Caco-2 (cell line): Measurements from ENCODE around the gene POLR2L. TPM values are rescaled to one million over a fixed set of nuclear protein-coding genes. Genes with fewer than 3 reads are reported as not detected.

Source experiments
- BruUV-seq: library from RNA; stranded (reverse); fragments of 400-500 nt; replicated peaks from 2 replicates; lab custom pipeline; 2021; lab: Mats Ljungman, UMichigan
- CTCF ChIA-PET: fragments of 300-600 bp; sonication (Branson Sonifier 250); formaldehyde crosslinking; loops from one replicate; lab custom pipeline; 2022; ENCODE audit warnings: antibody characterized with exemption; lab: Charles Lee
- POLR2A ChIA-PET: fragments of 300-600 bp; sonication (Branson Sonifier 250); formaldehyde crosslinking; loops from one replicate; lab custom pipeline; 2022; ENCODE audit warnings: antibody characterized with exemption; lab: Charles Lee
- DNase-seq, 2 experiments: peaks; one replicate each; pipeline versions ENCODE4 v3.0.0 to v3.0.0-alpha.2; 2020 to 2022
- H3K27me3 ChIP-seq: replicated peaks from 2 replicates; pipeline ENCODE4 v1.6.0; 2011; ENCODE audit warnings: low read length; ENCODE audit not compliant: control insufficient read depth, insufficient read depth
- H3K36me3 ChIP-seq: 2 replicates; pipeline ENCODE4 v1.5.1; 2011; ENCODE audit warnings: low read length; ENCODE audit not compliant: control insufficient read depth, insufficient read depth
- H3K4me1 ChIP-seq: fragments of 250-450 bp; sonication (Bioruptor Pico); 2 replicates; pipeline ENCODE4 v1.5.1; 2020; ENCODE audit warnings: mild to moderate bottlenecking
- H3K4me3 ChIP-seq: 2 replicates; pipeline ENCODE4 v1.5.1; 2011; ENCODE audit warnings: low read depth, mild to moderate bottlenecking, control low read depth, low read length
- H3K9me3 ChIP-seq: fragments of 250-450 bp; sonication (Bioruptor Pico); 2 replicates; pipeline ENCODE4 v1.5.1; 2020; ENCODE audit warnings: mild to moderate bottlenecking, moderate library complexity
- H3K27ac Mint-ChIP-seq: one replicate; pipeline ENCODE4 v1.8.0; 2022; ENCODE audit warnings: mixed read lengths; ENCODE audit not compliant: unreplicated experiment
- H3K27me3 Mint-ChIP-seq: one replicate; pipeline ENCODE4 v1.8.0; 2022; ENCODE audit warnings: mixed read lengths; ENCODE audit not compliant: insufficient read depth, unreplicated experiment
- H3K36me3 Mint-ChIP-seq: one replicate; pipeline ENCODE4 v1.8.0; 2022; ENCODE audit warnings: mild to moderate bottlenecking, mixed read lengths; ENCODE audit not compliant: insufficient read depth, unreplicated experiment
- H3K4me1 Mint-ChIP-seq: one replicate; pipeline ENCODE4 v1.8.0; 2022; ENCODE audit warnings: low read depth, mixed read lengths; ENCODE audit not compliant: unreplicated experiment
- H3K4me3 Mint-ChIP-seq: one replicate; pipeline ENCODE4 v1.8.0; 2022; ENCODE audit warnings: mild to moderate bottlenecking, moderate library complexity, mixed read lengths; ENCODE audit not compliant: unreplicated experiment
- H3K9me3 Mint-ChIP-seq: one replicate; pipeline ENCODE4 v1.8.0; 2022; ENCODE audit warnings: mixed read lengths; ENCODE audit not compliant: unreplicated experiment
- intact Hi-C: fragments of 100-400 bp; cut with micrococcal nuclease; formaldehyde crosslinking; loops from one replicate; pipeline ENCODE4 v1.10.0; 2022; ENCODE audit not compliant: unreplicated experiment
- total RNA-seq: library from RNA; stranded (reverse); gene quantifications from 2 replicates; pipeline ENCODE4 v1.2.3, GENCODE V29; 2022
- TF ChIP-seq, protein P1 (sequence below), 2 experiments: fragments of 200-600 bp in 1 of 2; IDR thresholded peaks; 1 replicate in 1 of 2; 2 replicates in 1 of 2; pipeline versions ENCODE4 v1.5.1 to v1.8.0; 2011 to 2022; ENCODE audit warnings: antibody characterized with exemption in 1 of 2, control low read depth in 1 of 2, inconsistent platforms in 1 of 2, low read depth in 1 of 2, low read length in 1 of 2, mild to moderate bottlenecking in 1 of 2, moderate library complexity in 1 of 2; ENCODE audit not compliant: insufficient read depth in 1 of 2, severe bottlenecking in 1 of 2, unreplicated experiment in 1 of 2

POLR2L gene
- total RNA-seq, 1 experiment from 2014 or later: 139 TPM

DNA sequence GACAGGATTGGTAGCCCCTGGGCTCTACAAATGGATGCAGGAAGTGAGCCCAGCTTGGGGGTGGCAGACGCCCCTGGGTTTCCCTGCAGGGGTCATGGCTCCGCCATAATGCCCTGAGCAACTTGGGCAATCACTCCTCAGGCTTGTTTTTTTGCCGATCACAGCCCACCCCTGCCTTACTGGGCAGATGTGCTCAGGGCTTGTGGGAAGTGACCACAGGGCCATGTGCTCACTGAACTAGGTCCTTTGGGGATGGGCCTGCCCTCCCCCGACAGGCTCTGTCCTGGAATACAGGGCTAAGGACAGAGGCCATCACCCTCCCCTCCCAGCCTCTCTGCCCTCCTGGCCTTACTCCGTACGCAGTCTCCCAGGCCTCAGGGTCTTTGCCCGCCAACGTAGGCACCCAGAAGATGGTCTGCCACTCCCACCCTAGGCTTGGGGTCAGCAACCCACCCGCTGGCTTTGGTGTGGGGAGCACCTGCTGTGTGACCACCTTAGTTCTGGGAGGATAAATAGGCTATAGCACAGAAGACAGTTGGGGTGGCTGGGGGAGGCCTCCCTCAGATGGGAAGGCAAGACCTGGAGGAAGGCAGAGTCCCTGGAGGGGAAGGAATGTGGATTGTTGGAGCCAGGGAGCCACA is 28.8 kb downstream of the POLR2L start:
- H3K36me3 ChIP-seq: peaks cover 14% of the 10 kb centered on the region
- H3K4me3 ChIP-seq: no peak overlapping the region
- Mint-ChIP-seq H3K4me1 (no peaks in the 10 kb centered on the region), H3K27ac (no peak overlapping the region), H3K9me3 (no peaks in the 10 kb centered on the region), H3K27me3 (no peaks in the 10 kb centered on the region), H3K4me3 (no peak overlapping the region), H3K36me3 (peaks cover 81% of the 10 kb centered on the region)
- no peak for DNase-seq
- H3K4me1 ChIP-seq: peaks cover 10% of the 10 kb centered on the region
- intact Hi-C loops: no loop called here
- ChIA-PET CTCF (no interaction called here), POLR2A (no interaction called here)
- no peaks in the 10 kb centered on the region for H3K27me3 ChIP-seq
- TF ChIP-seq, protein P1, sequence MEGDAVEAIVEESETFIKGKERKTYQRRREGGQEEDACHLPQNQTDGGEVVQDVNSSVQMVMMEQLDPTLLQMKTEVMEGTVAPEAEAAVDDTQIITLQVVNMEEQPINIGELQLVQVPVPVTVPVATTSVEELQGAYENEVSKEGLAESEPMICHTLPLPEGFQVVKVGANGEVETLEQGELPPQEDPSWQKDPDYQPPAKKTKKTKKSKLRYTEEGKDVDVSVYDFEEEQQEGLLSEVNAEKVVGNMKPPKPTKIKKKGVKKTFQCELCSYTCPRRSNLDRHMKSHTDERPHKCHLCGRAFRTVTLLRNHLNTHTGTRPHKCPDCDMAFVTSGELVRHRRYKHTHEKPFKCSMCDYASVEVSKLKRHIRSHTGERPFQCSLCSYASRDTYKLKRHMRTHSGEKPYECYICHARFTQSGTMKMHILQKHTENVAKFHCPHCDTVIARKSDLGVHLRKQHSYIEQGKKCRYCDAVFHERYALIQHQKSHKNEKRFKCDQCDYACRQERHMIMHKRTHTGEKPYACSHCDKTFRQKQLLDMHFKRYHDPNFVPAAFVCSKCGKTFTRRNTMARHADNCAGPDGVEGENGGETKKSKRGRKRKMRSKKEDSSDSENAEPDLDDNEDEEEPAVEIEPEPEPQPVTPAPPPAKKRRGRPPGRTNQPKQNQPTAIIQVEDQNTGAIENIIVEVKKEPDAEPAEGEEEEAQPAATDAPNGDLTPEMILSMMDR (IDR thresholded peaks at IDR 0.05; ENCODE audit: insufficient read depth in 1 of 2, low read depth in 1 of 2, low read length in 1 of 2, severe bottlenecking in 1 of 2, unreplicated experiment in 1 of 2): no peak
- no TSS peak for BruUV-seq
- no peaks in the 10 kb centered on the region for H3K9me3 ChIP-seq

- no peaks in the 10 kb centered on the region for H3K27me3 Mint-ChIP-seq
- H3K36me3 Mint-ChIP-seq: peaks cover 81% of the 10 kb centered on the region
- DNase-seq: no peak
- no peaks in the 10 kb centered on the region for H3K9me3 Mint-ChIP-seq
- TF ChIP-seq, protein P1 (IDR thresholded peaks at IDR 0.05; ENCODE audit: insufficient read depth in 1 of 2, low read depth in 1 of 2, low read length in 1 of 2, severe bottlenecking in 1 of 2, unreplicated experiment in 1 of 2): no peak
- intact Hi-C loops: no loop called here
- H3K4me3 Mint-ChIP-seq: no peak overlapping the region
- no peak overlapping the region for H3K27ac Mint-ChIP-seq
- H3K27me3 ChIP-seq: no peaks in the 10 kb centered on the region
- no peaks in the 10 kb centered on the region for H3K9me3 ChIP-seq
- peaks cover 4% of the 10 kb centered on the region for H3K4me1 ChIP-seq
- H3K4me1 Mint-ChIP-seq: no peaks in the 10 kb centered on the region
- peaks cover 14% of the 10 kb centered on the region for H3K36me3 ChIP-seq
- no peak overlapping the region for H3K4me3 ChIP-seq
- no TSS peak for BruUV-seq
- ChIA-PET POLR2A (no interaction called here), CTCF (no interaction called here)
Observed at GRCh38 chr11:813072-813455, 29.3 kb downstream of the POLR2L start.

DNA sequence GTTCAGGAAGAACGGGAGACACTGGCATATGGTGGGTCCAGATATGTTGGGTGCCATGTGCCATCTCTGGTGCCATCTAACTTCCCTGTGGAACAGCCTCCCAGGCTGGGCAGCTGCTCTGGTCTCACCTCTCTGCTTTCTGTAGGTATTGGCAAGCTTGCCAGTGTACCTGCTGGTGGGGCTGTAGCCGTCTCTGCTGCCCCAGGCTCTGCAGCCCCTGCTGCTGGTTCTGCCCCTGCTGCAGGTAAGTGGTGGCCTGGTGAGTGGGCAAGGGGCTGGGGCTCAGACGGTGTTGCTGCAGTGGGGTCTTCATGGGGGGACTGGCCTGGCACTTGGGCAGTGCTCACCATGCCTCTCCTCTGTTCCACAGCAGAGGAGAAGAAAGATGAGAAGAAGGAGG is 29.9 kb downstream of the POLR2L start:
- Histone ChIP-seq H3K4me1 (peaks cover 4% of the 10 kb centered on the region; the same call in 1 of the 2 replicates), H3K9me3 (no peaks in the 10 kb centered on the region), H3K36me3 (peaks cover 14% of the 10 kb centered on the region), H3K27me3 (no peaks in the 10 kb centered on the region), H3K4me3 (no peak overlapping the region)
- no peak for DNase-seq
- no TSS peak for BruUV-seq
- H3K27me3 Mint-ChIP-seq: no peaks in the 10 kb centered on the region
- no peak overlapping the region for H3K4me3 Mint-ChIP-seq
- no peaks in the 10 kb centered on the region for H3K9me3 Mint-ChIP-seq
- POLR2A ChIA-PET: no interaction called here
- H3K36me3 Mint-ChIP-seq: peaks cover 76% of the 10 kb centered on the region
- peak overlapping the region; percentile 99 for H3K27ac Mint-ChIP-seq
- intact Hi-C loops: no loop called here
- TF ChIP-seq, protein P1 (IDR thresholded peaks at IDR 0.05; ENCODE audit: insufficient read depth in 1 of 2, low read depth in 1 of 2, low read length in 1 of 2, severe bottlenecking in 1 of 2, unreplicated experiment in 1 of 2): no peak
- CTCF ChIA-PET: interaction anchor here (0.6 kb wide), 1 partner anchor 11 kb away, joined by 4 read pairs; no protein-coding TSS in a partner anchor
- H3K4me1 Mint-ChIP-seq: no peaks in the 10 kb centered on the region
